Stomach (tissue), 9 donors: ENCODE results near the gene FEM1C. TPM values are rescaled to one million over a fixed set of nuclear protein-coding genes. Genes with fewer than 3 reads are reported as not detected.

Experiments
- DNase-seq, 2 donors: peaks; one replicate each; pipeline versions ENCODE4 v3.0.0 to v3.0.0-alpha.2; 2013 to 2019
- H3K27ac ChIP-seq, 5 donors: fragments of 200-600 bp in 4 of 5; sonication (generic) in 4 of 5; one replicate each; pipeline ENCODE4 v1.5.1; 2013 to 2019; ENCODE audit warnings: mild to moderate bottlenecking in 1 of 5, moderate library complexity in 1 of 5
- H3K27me3 ChIP-seq, 3 donors: fragments of 200-600 bp; sonication (generic); one replicate each; pipeline ENCODE4 v1.5.1; 2017 to 2019; ENCODE audit warnings: mixed run types in 1 of 3
- H3K36me3 ChIP-seq, 4 donors: fragments of 200-600 bp; sonication (generic); 1 replicate in 3 of 4; 2 replicates in 1 of 4; pipeline ENCODE4 v1.5.1; 2016 to 2019
- H3K4me1 ChIP-seq, 4 donors: fragments of 200-600 bp; sonication (generic); one replicate each; pipeline ENCODE4 v1.5.1; 2016 to 2019
- H3K4me3 ChIP-seq, 4 donors: fragments of 200-600 bp; sonication (generic) in 3 of 4; one replicate each; pipeline ENCODE4 v1.5.1; 2016 to 2019; ENCODE audit warnings: mild to moderate bottlenecking in 1 of 4
- H3K9me3 ChIP-seq, 4 donors: fragments of 200-600 bp; sonication (generic); one replicate each; pipeline ENCODE4 v1.5.1; 2016 to 2019
- CTCF ChIP-seq, 7 experiments: fragments of 450-650 bp in 4 of 7; fragments of 200-600 bp in 3 of 7; sonication (generic) in 3 of 7; IDR thresholded peaks; one replicate each; pipeline ENCODE4 v1.5.1; 2016 to 2019; ENCODE audit warnings: antibody characterized with exemption in 7 of 7, control low read depth in 2 of 7, mild to moderate bottlenecking in 1 of 7
- EP300 ChIP-seq: sonication (generic); formaldehyde crosslinking; IDR thresholded peaks from one replicate; pipeline ENCODE4 v1.6.1; 2017; ENCODE audit warnings: antibody characterized with exemption
- POLR2A ChIP-seq, 4 donors: fragments of 450-650 bp; IDR thresholded peaks; one replicate each; pipeline ENCODE4 v1.6.1; 2016; ENCODE audit warnings: antibody characterized with exemption in 4 of 4, control low read depth in 2 of 4, mild to moderate bottlenecking in 1 of 4, moderate library complexity in 1 of 4
- POLR2AphosphoS5 ChIP-seq, 3 donors: sonication (generic); formaldehyde crosslinking; IDR thresholded peaks; one replicate each; pipeline ENCODE4 v1.6.1; 2016; ENCODE audit warnings: antibody characterized with exemption in 3 of 3
- WGBS, 5 donors: extraction: QIAGEN DNeasy Blood & Tissue Kit in 3 of 5; methylation state at CpG; one replicate each; pipeline versions ENCODE4 v1.1.5 to v1.1.7; 2013 to 2018; 5-methylcytosine and 5-hydroxymethylcytosine counted together
- intact Hi-C: fragments of 100-400 bp; cut with DNase I; formaldehyde crosslinking; loops from one replicate; pipeline ENCODE4 v1.15.1; 2023; ENCODE audit warnings: low total_unique reads
- polyA plus RNA-seq, 3 donors: library from polyadenylated mRNA; stranded (reverse); fragments of 200-250 nt; gene quantifications; one replicate each; pipeline ENCODE4 v1.2.3, GENCODE V29; 2013
- total RNA-seq, 5 donors: library from RNA; depleted of rRNA; stranded (reverse); fragments of >200 nt; gene quantifications; one replicate each; pipeline versions ENCODE4 v1.1.0 to v1.2.3, GENCODE V29; 2014 to 2016
- donor health status: healthy with polysubstance abuse.
- donor health status: Bipolar disorder and iron deficiency.
- donor health status: healthy.

The FEM1C gene
- total and polyA plus RNA-seq, 8 donors, result 5.9 to 55.6 (median 21.7) TPM

GRCh38 chr5:115553082-115553481, 8.5 kb upstream of the FEM1C start:
- H3K27ac ChIP-seq, result no peak overlapping the region
- DNase-seq, result no peak
- no peaks in the 10 kb centered on the region for H3K27me3 ChIP-seq
- peaks cover 10 to 26% (median 23%) of the 10 kb centered on the region in 4 donors for H3K4me1 ChIP-seq
- H3K4me3 ChIP-seq, result no peak overlapping the region
- TF ChIP-seq CTCF (IDR thresholded peaks at IDR 0.05) (no peak), EP300 (no peak), POLR2A (IDR thresholded peaks at IDR 0.05) (no peak), POLR2AphosphoS5 (IDR thresholded peaks at IDR 0.05) (no peak)
- intact Hi-C loops, result no loop called here
- H3K36me3 ChIP-seq, result no peaks in the 10 kb centered on the region
- WGBS, 5 donors, result 88 to 94% (median 90%) methylated on average over 4 of the region's 4 CpGs
- no peaks in the 10 kb centered on the region for H3K9me3 ChIP-seq

GRCh38 chr5:115551415-115551814, 6.8 kb upstream of the FEM1C start:
- no peak for TF ChIP-seq CTCF (IDR thresholded peaks at IDR 0.05)
- TF ChIP-seq EP300, result no peak
- TF ChIP-seq POLR2A (IDR thresholded peaks at IDR 0.05), result no peak
- no peak for TF ChIP-seq POLR2AphosphoS5 (IDR thresholded peaks at IDR 0.05)
- Histone ChIP-seq H3K4me3 (no peak overlapping the region), H3K9me3 (no peaks in the 10 kb centered on the region), H3K36me3 (no peaks in the 10 kb centered on the region), H3K27me3 (no peaks in the 10 kb centered on the region), H3K4me1 (peaks cover 0 to 13% (median 10%) of the 10 kb centered on the region in 4 donors), H3K27ac (no peak overlapping the region)
- intact Hi-C loops, result no loop called here
- DNase-seq, result peak in 1 of 2 donors; percentile 40
- WGBS, 5 donors, result 35 to 58% (median 50%) methylated on average over 4 of the region's 4 CpGs

GRCh38 chr5:115549154-115549553, 4.6 kb upstream of the FEM1C start:
- H3K36me3 ChIP-seq, result no peaks in the 10 kb centered on the region
- H3K4me3 ChIP-seq, result no peak overlapping the region
- H3K27me3 ChIP-seq, result no peaks in the 10 kb centered on the region
- TF ChIP-seq EP300, result no peak
- no peak for TF ChIP-seq POLR2A (IDR thresholded peaks at IDR 0.05)
- no peak for TF ChIP-seq CTCF (IDR thresholded peaks at IDR 0.05)
- TF ChIP-seq POLR2AphosphoS5 (IDR thresholded peaks at IDR 0.05), result no peak
- WGBS, 5 donors, result 67 to 84% (median 77%) methylated on average over 3 of the region's 3 CpGs
- intact Hi-C loops, result no loop called here
- no peak for DNase-seq
- no peak overlapping the region for H3K27ac ChIP-seq
- peaks cover 0 to 18% (median 12%) of the 10 kb centered on the region in 4 donors for H3K4me1 ChIP-seq
- peaks cover 0 to 7% (median 6%) of the 10 kb centered on the region in 4 donors for H3K9me3 ChIP-seq

- Histone ChIP-seq H3K27ac (no peak overlapping the region), H3K4me1 (peaks cover 0 to 18% (median 12%) of the 10 kb centered on the region in 4 donors), H3K27me3 (no peaks in the 10 kb centered on the region), H3K36me3 (no peaks in the 10 kb centered on the region), H3K9me3 (peaks cover 0 to 7% (median 6%) of the 10 kb centered on the region in 4 donors), H3K4me3 (no peak overlapping the region)
- WGBS, 5 donors, result 93 to 97% (median 95%) methylated on average over 4 of the region's 4 CpGs
- DNase-seq, result no peak
- intact Hi-C loops, result no loop called here
- TF ChIP-seq CTCF (IDR thresholded peaks at IDR 0.05) (no peak), POLR2A (IDR thresholded peaks at IDR 0.05) (no peak), EP300 (no peak), POLR2AphosphoS5 (IDR thresholded peaks at IDR 0.05) (no peak)
Measured at GRCh38 chr5:115548683-115549082, 4.1 kb upstream of the FEM1C start.
